Bronchial epithelial cell (primary cell): ENCODE results near the gene CASD1. TPM values are rescaled to one million over a fixed set of nuclear protein-coding genes. Genes with fewer than 3 reads are reported as not detected.

Experiments
- DNase-seq: peaks from one replicate; pipeline ENCODE4 v3.0.0-alpha.2; 2010; ENCODE audit warnings: low read depth
- FAIRE-seq: peaks from 2 replicates; lab custom pipeline; 2011; peaks lifted over from hg19 to GRCh38; lab: Jason Lieb, UNC
- H3K27me3 ChIP-seq: 2 replicates; pipeline ENCODE4 v1.5.1; 2011; ENCODE audit warnings: low read length; ENCODE audit not compliant: control insufficient read depth, insufficient read depth
- H3K36me3 ChIP-seq: 2 replicates; pipeline ENCODE4 v1.5.1; 2011; ENCODE audit warnings: low read length; ENCODE audit not compliant: control insufficient read depth, insufficient read depth
- H3K4me3 ChIP-seq: 2 replicates; pipeline ENCODE4 v1.5.1; 2011; ENCODE audit warnings: mild to moderate bottlenecking, low read depth, low read length, control low read depth
- total RNA-seq: library from RNA; depleted of rRNA; stranded (reverse); fragments of >200 nt; gene quantifications from 2 replicates; pipeline ENCODE4 v1.2.1, GENCODE V29; 2014
- TF ChIP-seq, protein P1 (sequence below): IDR thresholded peaks from 2 replicates; pipeline ENCODE4 v1.5.1; 2011; ENCODE audit warnings: mild to moderate bottlenecking, moderate library complexity, low read length, control low read depth, inconsistent platforms; ENCODE audit not compliant: insufficient read depth, severe bottlenecking

The CASD1 gene
- 8.7 and 8.8 TPM in 2 replicates for total RNA-seq

DNA sequence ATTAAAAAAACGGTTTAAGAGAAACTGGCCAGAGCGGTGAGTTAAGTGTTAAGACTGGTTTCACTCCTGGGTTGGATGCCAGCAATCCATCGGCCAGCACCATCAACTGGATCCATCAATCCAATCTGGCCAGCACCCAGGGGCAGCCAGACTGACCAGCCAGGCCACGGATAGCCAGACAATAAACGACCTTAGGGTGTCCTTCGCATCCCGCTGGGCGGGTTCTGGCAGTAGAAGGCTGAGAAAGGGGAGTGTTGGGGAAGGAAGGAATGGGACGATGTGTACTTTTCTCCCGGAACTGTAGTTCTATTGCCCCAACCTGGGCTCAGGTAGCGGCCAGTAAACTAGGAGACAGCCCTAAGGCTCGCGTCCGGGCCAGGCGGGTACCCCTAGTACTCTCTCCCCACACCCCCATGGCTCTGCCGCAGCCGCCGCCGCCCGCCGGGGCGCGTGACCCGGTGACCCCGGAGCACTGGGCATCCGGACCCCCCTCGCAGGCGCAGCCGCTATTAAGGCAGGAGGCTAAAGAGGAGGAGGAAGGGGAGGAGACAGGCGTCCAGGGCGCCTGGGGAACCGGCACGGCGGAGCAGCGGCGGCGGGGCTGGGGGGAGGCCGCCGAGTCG lies at the start of gene CASD1:
CASD1 (plus strand) TSS at position 546 of the 623 bp plus-strand sequence. CDS start 276 bp downstream, outside the sequence.
- H3K27me3 ChIP-seq = no peaks in the 10 kb centered on the region
- H3K4me3 ChIP-seq = peak within 1 kb of the TSS; percentile 68
- FAIRE-seq (no peak), DNase-seq (no peak)
- TF ChIP-seq, protein P1, sequence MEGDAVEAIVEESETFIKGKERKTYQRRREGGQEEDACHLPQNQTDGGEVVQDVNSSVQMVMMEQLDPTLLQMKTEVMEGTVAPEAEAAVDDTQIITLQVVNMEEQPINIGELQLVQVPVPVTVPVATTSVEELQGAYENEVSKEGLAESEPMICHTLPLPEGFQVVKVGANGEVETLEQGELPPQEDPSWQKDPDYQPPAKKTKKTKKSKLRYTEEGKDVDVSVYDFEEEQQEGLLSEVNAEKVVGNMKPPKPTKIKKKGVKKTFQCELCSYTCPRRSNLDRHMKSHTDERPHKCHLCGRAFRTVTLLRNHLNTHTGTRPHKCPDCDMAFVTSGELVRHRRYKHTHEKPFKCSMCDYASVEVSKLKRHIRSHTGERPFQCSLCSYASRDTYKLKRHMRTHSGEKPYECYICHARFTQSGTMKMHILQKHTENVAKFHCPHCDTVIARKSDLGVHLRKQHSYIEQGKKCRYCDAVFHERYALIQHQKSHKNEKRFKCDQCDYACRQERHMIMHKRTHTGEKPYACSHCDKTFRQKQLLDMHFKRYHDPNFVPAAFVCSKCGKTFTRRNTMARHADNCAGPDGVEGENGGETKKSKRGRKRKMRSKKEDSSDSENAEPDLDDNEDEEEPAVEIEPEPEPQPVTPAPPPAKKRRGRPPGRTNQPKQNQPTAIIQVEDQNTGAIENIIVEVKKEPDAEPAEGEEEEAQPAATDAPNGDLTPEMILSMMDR = no peak
- H3K36me3 ChIP-seq = no peaks in the 10 kb centered on the region

DNA sequence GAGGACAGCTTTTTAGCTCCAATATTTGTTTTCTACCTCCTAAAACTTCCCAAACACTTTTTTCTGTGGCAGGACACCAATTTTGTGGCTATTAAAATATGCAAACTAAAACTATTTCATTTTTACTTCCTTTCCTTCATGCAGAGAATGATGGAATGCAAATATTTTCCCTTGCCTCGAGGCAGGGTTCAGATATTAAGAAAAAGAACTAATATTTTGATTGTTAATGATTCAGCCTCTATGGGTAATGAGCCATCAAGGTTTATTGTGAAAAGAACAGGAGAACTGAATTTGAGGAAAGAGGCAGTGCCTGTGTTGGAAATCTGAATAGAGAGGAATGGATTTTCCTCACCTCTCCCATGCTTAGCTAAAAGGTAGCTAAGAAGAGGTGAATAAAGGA lies 43.1 kb upstream of the CASD1 start:
- no peaks in the 10 kb centered on the region for H3K36me3 ChIP-seq
- TF ChIP-seq, protein P1 = no peak
- FAIRE-seq (no peak), DNase-seq (no peak)
- no peak overlapping the region for H3K4me3 ChIP-seq
- H3K27me3 ChIP-seq = no peaks in the 10 kb centered on the region

DNA sequence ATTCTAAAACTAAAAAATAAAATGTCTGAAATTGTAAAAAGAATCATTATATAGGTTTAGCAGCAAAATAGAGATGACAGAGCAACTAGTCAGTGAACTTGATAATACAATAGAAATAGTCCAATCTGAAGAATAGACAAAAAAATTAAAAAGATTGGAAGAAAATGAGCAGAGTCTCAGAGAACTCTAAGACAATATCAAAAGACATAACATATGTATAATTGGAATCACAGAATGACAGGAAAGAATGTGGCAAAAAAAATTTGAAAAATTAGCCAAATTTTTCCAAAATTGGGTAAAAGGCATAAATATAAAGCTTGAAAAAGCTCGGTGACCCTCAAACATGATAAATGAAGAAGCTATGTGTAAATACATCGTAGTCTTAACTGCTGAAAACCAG lies 38.0 kb upstream of the CASD1 start:
- no peak for DNase-seq
- TF ChIP-seq, protein P1 = no peak
- no peaks in the 10 kb centered on the region for H3K36me3 ChIP-seq
- peaks cover 1% of the 10 kb centered on the region for H3K27me3 ChIP-seq
- no peak overlapping the region for H3K4me3 ChIP-seq
- FAIRE-seq = no peak

DNA sequence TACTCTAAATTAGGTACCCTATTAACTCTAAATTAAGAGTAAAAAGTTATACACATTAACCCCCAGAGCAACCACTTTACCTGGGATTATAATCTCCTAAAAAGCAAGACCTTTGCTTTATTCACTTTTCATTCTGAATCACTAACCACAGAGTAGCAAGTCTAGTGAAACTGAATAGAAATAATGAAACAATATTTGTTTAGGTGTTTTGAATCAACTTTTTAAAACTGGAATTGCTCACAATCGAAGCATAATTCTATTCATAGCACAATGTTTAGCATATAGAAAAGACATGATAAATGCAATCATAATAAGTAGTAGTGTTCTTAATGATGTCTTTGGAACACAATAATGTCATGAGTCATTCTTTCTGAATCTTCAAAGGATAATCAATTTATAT lies 37.0 kb upstream of the CASD1 start:
- Histone ChIP-seq H3K36me3 (no peaks in the 10 kb centered on the region), H3K4me3 (no peak overlapping the region), H3K27me3 (peaks cover 1% of the 10 kb centered on the region)
- TF ChIP-seq, protein P1 = no peak
- DNase-seq (no peak), FAIRE-seq (no peak)

DNA sequence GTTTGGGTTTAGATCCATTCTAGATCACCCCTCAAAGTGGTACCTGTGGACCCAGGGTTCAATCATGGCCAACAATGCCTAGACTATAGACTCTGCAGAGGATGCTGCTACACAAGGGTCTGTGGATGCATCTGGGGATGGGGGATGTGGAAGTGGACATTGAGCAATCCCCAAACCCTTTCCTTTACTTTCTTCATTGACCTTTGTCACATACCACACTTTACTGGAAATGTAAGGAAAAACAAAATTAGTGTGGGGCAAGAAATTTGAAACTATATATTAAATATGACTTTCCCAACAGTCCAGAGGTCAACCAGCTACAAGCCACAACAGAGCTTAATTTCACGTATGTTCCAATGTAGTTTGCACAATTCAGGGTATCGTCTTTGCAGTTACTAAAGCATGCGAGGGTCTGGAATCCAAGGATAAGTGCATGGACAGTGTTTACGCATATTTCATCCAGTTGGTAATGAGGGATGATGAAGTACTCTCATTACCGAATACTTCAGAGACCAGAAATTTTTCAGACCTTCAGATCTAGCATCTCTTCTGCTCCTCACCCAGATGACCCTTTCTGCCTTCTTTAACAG lies 33.3 kb upstream of the CASD1 start:
- no peaks in the 10 kb centered on the region for H3K36me3 ChIP-seq
- peaks cover 1% of the 10 kb centered on the region for H3K27me3 ChIP-seq
- H3K4me3 ChIP-seq = no peak overlapping the region
- FAIRE-seq (no peak), DNase-seq (no peak)
- TF ChIP-seq, protein P1 = no peak
